Spleen (tissue), 7 donors: ENCODE results near the gene SNX13.

Experiments used
- POLR2A ChIP-seq, 3 donors: fragments of 450-650 bp; IDR thresholded peaks; one replicate each; pipeline ENCODE4 v1.5.1; 2017; ENCODE audit warnings: antibody characterized with exemption in 3 of 3, mild to moderate bottlenecking in 1 of 3
- TF ChIP-seq, protein P1 (sequence below), 11 experiments: fragments of 200-600 bp in 7 of 11; fragments of 450-650 bp in 4 of 11; sonication (generic) in 4 of 11; IDR thresholded peaks in 8 of 11; conservative IDR thresholded peaks in 3 of 11; 1 replicate in 7 of 11; 2 replicates in 4 of 11; pipeline versions ENCODE4 v1.4.0 to v1.8.0; 2016 to 2021; ENCODE audit warnings: antibody characterized with exemption in 11 of 11, inconsistent platforms in 4 of 11, mild to moderate bottlenecking in 1 of 11
- donor health status: DM: no; HTN: no; CAD: no; lungs with moderate emphysema.
- donor health status: DM: no; HTN: no; CAD: no.
- donor health status: DM: no; HTN: no; CAD: no.

DNA sequence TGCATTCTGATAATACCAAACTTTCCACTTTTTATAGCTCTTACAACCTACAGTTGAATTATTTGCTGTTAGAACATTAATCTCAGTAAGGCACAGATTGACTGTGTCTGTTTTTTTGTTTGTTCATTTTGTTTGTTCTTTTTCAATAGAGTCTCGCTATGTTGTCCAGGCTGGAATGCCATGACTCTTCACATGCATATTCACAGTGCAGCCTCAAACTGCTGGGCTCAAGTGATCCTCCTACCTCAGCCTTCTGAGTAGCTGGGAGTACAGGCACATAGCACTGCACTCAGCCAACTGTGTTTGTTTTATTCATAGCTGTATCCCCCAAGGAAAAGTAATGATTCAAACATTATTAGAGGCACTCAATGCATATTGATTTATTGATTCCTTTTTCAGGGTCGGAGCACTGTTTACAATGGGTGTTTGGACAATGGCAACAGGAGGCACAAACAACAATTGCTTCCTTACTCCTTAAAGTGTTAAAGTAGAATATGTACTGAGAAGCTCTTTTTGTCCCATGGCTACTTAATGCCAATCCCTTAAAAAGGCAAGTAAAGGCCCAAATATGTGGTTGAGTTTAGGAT lies 61.1 kb downstream of the SNX13 start:
- TF ChIP-seq, protein P1, sequence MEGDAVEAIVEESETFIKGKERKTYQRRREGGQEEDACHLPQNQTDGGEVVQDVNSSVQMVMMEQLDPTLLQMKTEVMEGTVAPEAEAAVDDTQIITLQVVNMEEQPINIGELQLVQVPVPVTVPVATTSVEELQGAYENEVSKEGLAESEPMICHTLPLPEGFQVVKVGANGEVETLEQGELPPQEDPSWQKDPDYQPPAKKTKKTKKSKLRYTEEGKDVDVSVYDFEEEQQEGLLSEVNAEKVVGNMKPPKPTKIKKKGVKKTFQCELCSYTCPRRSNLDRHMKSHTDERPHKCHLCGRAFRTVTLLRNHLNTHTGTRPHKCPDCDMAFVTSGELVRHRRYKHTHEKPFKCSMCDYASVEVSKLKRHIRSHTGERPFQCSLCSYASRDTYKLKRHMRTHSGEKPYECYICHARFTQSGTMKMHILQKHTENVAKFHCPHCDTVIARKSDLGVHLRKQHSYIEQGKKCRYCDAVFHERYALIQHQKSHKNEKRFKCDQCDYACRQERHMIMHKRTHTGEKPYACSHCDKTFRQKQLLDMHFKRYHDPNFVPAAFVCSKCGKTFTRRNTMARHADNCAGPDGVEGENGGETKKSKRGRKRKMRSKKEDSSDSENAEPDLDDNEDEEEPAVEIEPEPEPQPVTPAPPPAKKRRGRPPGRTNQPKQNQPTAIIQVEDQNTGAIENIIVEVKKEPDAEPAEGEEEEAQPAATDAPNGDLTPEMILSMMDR (IDR thresholded peaks at IDR 0.05 in 8 of 11, conservative IDR thresholded peaks at IDR 0.05 in 3 of 11) = no peak
- no peak for TF ChIP-seq POLR2A (IDR thresholded peaks at IDR 0.05)
